ENCODE measurements around the gene RAB38. TPM values are rescaled to one million over a fixed set of nuclear protein-coding genes. Genes with fewer than 3 reads are reported as not detected.

The RAB38 gene
- total RNA-seq, 4 donors from 2014 or later, result 1.3 to 56.8 (median 7.2) TPM; not detected in 1

- TF ChIP-seq POLR2A (IDR thresholded peaks at IDR 0.05), result no peak
- TF ChIP-seq, protein P1, sequence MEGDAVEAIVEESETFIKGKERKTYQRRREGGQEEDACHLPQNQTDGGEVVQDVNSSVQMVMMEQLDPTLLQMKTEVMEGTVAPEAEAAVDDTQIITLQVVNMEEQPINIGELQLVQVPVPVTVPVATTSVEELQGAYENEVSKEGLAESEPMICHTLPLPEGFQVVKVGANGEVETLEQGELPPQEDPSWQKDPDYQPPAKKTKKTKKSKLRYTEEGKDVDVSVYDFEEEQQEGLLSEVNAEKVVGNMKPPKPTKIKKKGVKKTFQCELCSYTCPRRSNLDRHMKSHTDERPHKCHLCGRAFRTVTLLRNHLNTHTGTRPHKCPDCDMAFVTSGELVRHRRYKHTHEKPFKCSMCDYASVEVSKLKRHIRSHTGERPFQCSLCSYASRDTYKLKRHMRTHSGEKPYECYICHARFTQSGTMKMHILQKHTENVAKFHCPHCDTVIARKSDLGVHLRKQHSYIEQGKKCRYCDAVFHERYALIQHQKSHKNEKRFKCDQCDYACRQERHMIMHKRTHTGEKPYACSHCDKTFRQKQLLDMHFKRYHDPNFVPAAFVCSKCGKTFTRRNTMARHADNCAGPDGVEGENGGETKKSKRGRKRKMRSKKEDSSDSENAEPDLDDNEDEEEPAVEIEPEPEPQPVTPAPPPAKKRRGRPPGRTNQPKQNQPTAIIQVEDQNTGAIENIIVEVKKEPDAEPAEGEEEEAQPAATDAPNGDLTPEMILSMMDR (IDR thresholded peaks at IDR 0.05), result no peak
- Histone ChIP-seq H3K27me3 (no peaks in the 10 kb centered on the region), H3K4me1 (no peaks in the 10 kb centered on the region), H3K36me3 (no peaks in the 10 kb centered on the region), H3K4me3 (no peak overlapping the region), H3K27ac (no peak overlapping the region), H3K9me3 (no peaks in the 10 kb centered on the region)
- intact Hi-C loops (cut with DNase I; ENCODE audit: low total_unique reads), result no loop called here
- DNase-seq, result no peak
Measured at GRCh38 chr11:88194990-88195389, 19.7 kb upstream of the RAB38 start.

DNA sequence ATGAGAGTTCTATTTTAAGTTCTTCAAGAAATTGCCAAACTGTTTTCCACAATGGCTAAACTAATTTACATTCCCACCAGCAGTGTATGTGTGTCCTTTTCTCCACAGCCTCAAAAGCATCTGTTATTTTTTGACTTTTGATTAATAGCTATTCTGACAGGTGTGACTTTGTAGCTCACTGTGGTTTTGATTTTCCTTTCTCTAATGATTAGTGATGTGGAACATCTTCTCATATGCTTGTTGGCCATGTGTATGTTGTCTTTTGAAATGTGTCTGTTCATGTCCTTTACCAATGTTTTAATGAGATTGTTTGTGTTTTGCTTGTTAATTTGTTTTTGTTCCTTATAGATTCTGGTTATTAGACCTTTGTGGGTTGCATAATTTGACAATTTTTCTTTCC is 18.0 kb upstream of the RAB38 start:
- no peaks in the 10 kb centered on the region for H3K9me3 ChIP-seq
- TF ChIP-seq, protein P1 (IDR thresholded peaks at IDR 0.05), result no peak
- no peak for TF ChIP-seq POLR2A (IDR thresholded peaks at IDR 0.05)
- H3K4me3 ChIP-seq, result no peak overlapping the region
- intact Hi-C loops (cut with DNase I; ENCODE audit: low total_unique reads), result no loop called here
- H3K36me3 ChIP-seq, result no peaks in the 10 kb centered on the region
- DNase-seq, result no peak
- no peaks in the 10 kb centered on the region for H3K4me1 ChIP-seq
- H3K27me3 ChIP-seq, result no peaks in the 10 kb centered on the region
- H3K27ac ChIP-seq, result no peak overlapping the region

GRCh38 chr11:88188932-88189253 is 13.7 kb upstream of the RAB38 start:
- Histone ChIP-seq H3K27ac (no peak overlapping the region), H3K27me3 (no peaks in the 10 kb centered on the region), H3K4me3 (no peak overlapping the region), H3K9me3 (no peaks in the 10 kb centered on the region), H3K4me1 (no peaks in the 10 kb centered on the region), H3K36me3 (no peaks in the 10 kb centered on the region)
- no peak for DNase-seq
- intact Hi-C loops (cut with DNase I; ENCODE audit: low total_unique reads), result no loop called here
- TF ChIP-seq, protein P1 (IDR thresholded peaks at IDR 0.05), result no peak
- no peak for TF ChIP-seq POLR2A (IDR thresholded peaks at IDR 0.05)

DNA sequence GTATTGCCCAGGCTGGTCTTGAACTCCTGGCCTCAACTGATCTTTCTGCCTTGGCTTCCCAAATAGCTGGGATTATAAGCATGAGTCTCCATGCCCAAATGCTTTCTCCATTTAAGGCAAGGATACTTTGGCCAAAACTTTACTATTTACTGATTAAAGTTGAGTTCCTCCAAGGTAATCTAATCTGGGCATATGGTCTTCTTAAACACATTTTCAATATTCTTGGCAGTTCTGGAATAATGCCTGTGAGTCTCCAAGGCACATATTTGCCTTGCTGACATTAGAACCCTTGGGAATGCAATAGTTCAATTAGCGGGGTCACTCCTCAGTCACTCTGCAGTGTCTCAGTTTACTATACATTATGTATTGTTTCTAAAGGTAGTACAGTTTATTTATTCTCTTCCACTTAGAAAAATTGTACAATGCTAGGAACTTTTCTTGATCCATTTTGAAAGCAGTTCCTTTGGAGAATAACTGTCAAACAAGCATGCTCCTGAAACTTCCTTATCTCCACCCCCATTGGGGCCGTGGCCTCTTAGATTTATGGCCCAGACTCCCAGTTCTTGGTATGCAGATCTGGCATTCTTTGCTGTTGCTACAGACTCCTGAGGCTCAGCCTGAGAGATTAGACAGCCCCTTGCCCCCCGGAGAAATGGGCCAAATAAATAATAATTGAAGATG is 13.1 kb upstream of the RAB38 start:
- Histone ChIP-seq H3K36me3 (no peaks in the 10 kb centered on the region), H3K27me3 (no peaks in the 10 kb centered on the region), H3K4me3 (no peak overlapping the region), H3K4me1 (no peaks in the 10 kb centered on the region), H3K9me3 (no peaks in the 10 kb centered on the region), H3K27ac (no peak overlapping the region)
- TF ChIP-seq POLR2A (IDR thresholded peaks at IDR 0.05), result no peak
- TF ChIP-seq, protein P1 (IDR thresholded peaks at IDR 0.05), result no peak
- intact Hi-C loops (cut with DNase I; ENCODE audit: low total_unique reads), result no loop called here
- DNase-seq, result no peak

DNA sequence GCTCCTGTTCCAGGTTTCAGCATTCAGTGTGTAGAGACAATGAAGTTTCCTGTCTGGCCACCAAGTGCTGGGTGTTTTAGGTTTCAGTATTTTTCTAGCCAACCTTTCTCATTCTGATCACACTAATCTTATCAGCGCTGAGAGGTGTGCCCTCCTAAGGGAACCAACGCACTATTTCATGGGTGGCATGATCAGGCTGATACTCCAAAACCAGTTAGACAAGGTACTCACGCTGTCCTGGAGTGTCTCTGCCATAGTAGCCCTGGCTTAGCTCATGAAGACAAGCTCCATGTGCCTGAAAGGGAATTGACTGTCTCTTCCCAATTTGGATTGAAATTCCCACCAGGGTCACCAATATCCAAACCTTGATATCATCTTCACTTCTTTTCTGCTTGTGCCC is 8.0 kb upstream of the RAB38 start:
- intact Hi-C loops (cut with DNase I; ENCODE audit: low total_unique reads), result no loop called here
- TF ChIP-seq, protein P1 (IDR thresholded peaks at IDR 0.05), result no peak
- TF ChIP-seq POLR2A (IDR thresholded peaks at IDR 0.05), result no peak
- H3K36me3 ChIP-seq, result no peaks in the 10 kb centered on the region
- no peak overlapping the region for H3K4me3 ChIP-seq
- DNase-seq, result no peak
- no peaks in the 10 kb centered on the region for H3K27me3 ChIP-seq
- no peaks in the 10 kb centered on the region for H3K4me1 ChIP-seq
- no peaks in the 10 kb centered on the region for H3K9me3 ChIP-seq
- H3K27ac ChIP-seq, result no peak overlapping the region

Data from uterus (tissue), 4 donors.